IMR-90 (cell line): ENCODE data around the gene WDR90. TPM values are rescaled to one million over a fixed set of nuclear protein-coding genes. Genes with fewer than 3 reads are reported as not detected.
A peak's percentile ranks its signal among the peaks of the same experiment; 100 is the strongest.

ENCODE experiments used
- ATAC-seq: fragments of 200-7000 bp; cut with Tn5 transposase; 2 replicates; pipeline ENCODE4 v1.9.1; 2020; ENCODE audit warnings: low read depth, mild to moderate bottlenecking, moderate library complexity
- BruUV-seq: library from RNA; stranded (reverse); fragments of 400-500 nt; replicated peaks from 2 replicates; lab custom pipeline; 2021; lab: Mats Ljungman, UMichigan
- CTCF ChIA-PET: fragments of 300-600 bp; formaldehyde crosslinking; extraction: SDS; loops from one replicate; lab custom pipeline; 2021; ENCODE audit warnings: antibody characterized with exemption; lab: Yijun Ruan, JAX
- POLR2A ChIA-PET: fragments of 300-600 bp; sonication (Branson Sonifier 250); formaldehyde crosslinking; loops from one replicate; lab custom pipeline; 2022; ENCODE audit warnings: antibody characterized with exemption; ENCODE audit not compliant: unreplicated experiment; lab: Charles Lee
- DNase-seq: peaks from one replicate; pipeline ENCODE4 v3.0.0; 2013
- H2AFZ ChIP-seq: replicated peaks from 2 replicates; pipeline ENCODE3; 2013; ENCODE audit warnings: low read length, mild to moderate bottlenecking; ENCODE audit not compliant: poor library complexity
- H2AK5ac ChIP-seq: 2 replicates; pipeline ENCODE4 v1.6.1; 2013; ENCODE audit warnings: low read depth, low read length, inconsistent platforms
- H2AK9ac ChIP-seq: replicated peaks from 2 replicates; pipeline ENCODE3; 2013; ENCODE audit warnings: mild to moderate bottlenecking, low read depth, low read length, moderate library complexity; ENCODE audit not compliant: poor library complexity
- H2BK120ac ChIP-seq: 2 replicates; pipeline ENCODE4 v1.6.1; 2013; ENCODE audit warnings: low read depth, low read length, inconsistent platforms
- H2BK15ac ChIP-seq: 3 replicates; pipeline ENCODE4 v1.6.1; 2013; ENCODE audit warnings: low read depth, low read length, inconsistent platforms
- H2BK20ac ChIP-seq: 2 replicates; pipeline ENCODE4 v1.6.1; 2013; ENCODE audit warnings: low read depth, mild to moderate bottlenecking, inconsistent platforms, low read length, moderate library complexity
- H2BK5ac ChIP-seq: 2 replicates; pipeline ENCODE4 v1.6.1; 2013; ENCODE audit warnings: mild to moderate bottlenecking, low read depth, low read length, inconsistent platforms; ENCODE audit not compliant: poor library complexity, severe bottlenecking
- H3K14ac ChIP-seq: replicated peaks from 2 replicates; pipeline ENCODE4 v1.6.1; 2013; ENCODE audit warnings: low read depth, low read length, inconsistent platforms
- H3K18ac ChIP-seq: 2 replicates; pipeline ENCODE4 v1.6.1; 2013; ENCODE audit warnings: low read depth, low read length, control low read depth
- H3K23ac ChIP-seq: 2 replicates; pipeline ENCODE4 v1.6.1; 2013; ENCODE audit warnings: low read depth, low read length, inconsistent platforms
- H3K27ac ChIP-seq: 2 replicates; pipeline ENCODE4 v1.5.1; 2013; ENCODE audit warnings: mild to moderate bottlenecking, control low read depth, low read length; ENCODE audit not compliant: insufficient read depth
- H3K27me3 ChIP-seq: 2 replicates; pipeline ENCODE4 v1.6.1; 2013; ENCODE audit warnings: low read length; ENCODE audit not compliant: control insufficient read depth, insufficient read depth
- H3K36me3 ChIP-seq: 2 replicates; pipeline ENCODE4 v1.6.1; 2013; ENCODE audit warnings: low read length, mixed read lengths; ENCODE audit not compliant: control insufficient read depth, insufficient read depth
- H3K4ac ChIP-seq: 2 replicates; pipeline ENCODE4 v1.6.1; 2013; ENCODE audit warnings: low read depth, low read length, inconsistent platforms
- H3K4me1 ChIP-seq: 2 replicates; pipeline ENCODE4 v1.6.1; 2013; ENCODE audit warnings: low read length, mixed read lengths; ENCODE audit not compliant: control insufficient read depth, insufficient read depth
- H3K4me2 ChIP-seq: 2 replicates; pipeline ENCODE4 v1.6.1; 2013; ENCODE audit warnings: low read depth, mild to moderate bottlenecking, control low read depth, low read length, moderate library complexity
- H3K4me3 ChIP-seq: 2 replicates; pipeline ENCODE4 v1.5.1; 2013; ENCODE audit warnings: low read depth, mild to moderate bottlenecking, control low read depth, low read length, moderate library complexity; ENCODE audit not compliant: insufficient read depth
- H3K56ac ChIP-seq: 2 replicates; pipeline ENCODE4 v1.6.1; 2013; ENCODE audit warnings: low read length, inconsistent platforms; ENCODE audit not compliant: insufficient read depth; ENCODE audit errors: extremely low read depth
- H3K79me1 ChIP-seq, 2 experiments: 2 replicates each; pipeline ENCODE4 v1.6.1; 2013; ENCODE audit warnings: low read length in 2 of 2, inconsistent platforms in 1 of 2, low read depth in 1 of 2
- H3K9ac ChIP-seq: 2 replicates; pipeline ENCODE4 v1.6.1; 2013; ENCODE audit warnings: low read depth, low read length, control low read depth
- H3K9me1 ChIP-seq: 2 replicates; pipeline ENCODE4 v1.6.1; 2013; ENCODE audit warnings: low read length, inconsistent platforms; ENCODE audit not compliant: insufficient read depth
- H3K9me3 ChIP-seq: 2 replicates; pipeline ENCODE4 v1.6.1; 2013; ENCODE audit warnings: low read length; ENCODE audit not compliant: control insufficient read depth, insufficient read depth
- H4K20me1 ChIP-seq: 2 replicates; pipeline ENCODE4 v1.6.1; 2013; ENCODE audit warnings: low read length, inconsistent platforms; ENCODE audit not compliant: insufficient read depth
- H4K5ac ChIP-seq: 2 replicates; pipeline ENCODE4 v1.6.1; 2013; ENCODE audit warnings: mild to moderate bottlenecking, low read depth, low read length, control low read depth
- H4K8ac ChIP-seq, 2 experiments: 2 replicates each; pipeline ENCODE4 v1.6.1; 2013; ENCODE audit warnings: low read depth in 2 of 2, low read length in 2 of 2, control low read depth in 1 of 2, inconsistent platforms in 1 of 2
- H4K91ac ChIP-seq: 2 replicates; pipeline ENCODE4 v1.6.1; 2013; ENCODE audit warnings: low read depth, low read length, inconsistent platforms; ENCODE audit not compliant: insufficient read depth
- BHLHE40 ChIP-seq: fragments of 150-350 bp; IDR thresholded peaks from 2 replicates; pipeline ENCODE4 v1.6.1; 2016; ENCODE audit warnings: mild to moderate bottlenecking, low read depth, low read length
- CEBPB ChIP-seq: IDR thresholded peaks from 2 replicates; pipeline ENCODE4 v1.6.1; 2012; ENCODE audit warnings: low read depth, low read length, improper control_type of control experiment
- CHD1 ChIP-seq: IDR thresholded peaks from 2 replicates; pipeline ENCODE4 v1.6.1; 2012; ENCODE audit warnings: low read depth, low read length, improper control_type of control experiment
- FOS ChIP-seq: fragments of 150-350 bp; IDR thresholded peaks from 2 replicates; pipeline ENCODE4 v1.6.1; 2016; ENCODE audit warnings: low read depth, low read length
- MAFK ChIP-seq: IDR thresholded peaks from 2 replicates; pipeline ENCODE4 v1.6.1; 2012; ENCODE audit warnings: low read depth, low read length, improper control_type of control experiment
- MAZ ChIP-seq: IDR thresholded peaks from 2 replicates; pipeline ENCODE4 v1.6.1; 2012; ENCODE audit warnings: low read depth, mild to moderate bottlenecking, low read length, improper control_type of control experiment, moderate library complexity, borderline replicate concordance
- MXI1 ChIP-seq: IDR thresholded peaks from 2 replicates; pipeline ENCODE4 v1.6.1; 2012; ENCODE audit warnings: low read depth, mild to moderate bottlenecking, low read length, moderate library complexity, borderline replicate concordance
- POLR2A ChIP-seq: IDR thresholded peaks from 2 replicates; pipeline ENCODE4 v1.6.1; 2012; ENCODE audit warnings: mild to moderate bottlenecking, low read depth, low read length
- RFX5 ChIP-seq: IDR thresholded peaks from 2 replicates; pipeline ENCODE4 v1.8.0; 2012; ENCODE audit warnings: low read depth, mild to moderate bottlenecking, low read length, moderate library complexity
- WGBS, 2 experiments: methylation state at CpG; one replicate each; pipeline versions ENCODE4 v1.1.5 to v1.1.7; 2013; ENCODE audit warnings: missing lambda C conversion rate in 2 of 2; ENCODE audit not compliant: insufficient read length in 1 of 2; ENCODE audit errors: extremely low coverage in 2 of 2; 5-methylcytosine and 5-hydroxymethylcytosine counted together
- dilution Hi-C: fragments of 300-500 bp; cut with HindIII; formaldehyde crosslinking; loops from one replicate; pipeline ENCODE4 v1.14.3; 2018; ENCODE audit warnings: low sequenced_read_pairs; ENCODE audit not compliant: unreplicated experiment
- in situ Hi-C: fragments of 300-500 bp; cut with MboI; formaldehyde crosslinking; loops from 3 replicates; pipeline ENCODE4 v1.14.3; 2019; ENCODE audit warnings: low sequenced_read_pairs, inconsistent platforms, mixed read lengths
- intact Hi-C: fragments of 100-400 bp; cut with micrococcal nuclease; formaldehyde crosslinking; loops from 2 replicates; pipeline ENCODE4 v1.10.0; 2022
- polyA plus RNA-seq, 3 experiments: library from polyadenylated mRNA; depleted of rRNA; stranded (reverse); fragments of >200 nt; gene quantifications; 2 replicates each; pipeline ENCODE4 v1.2.3, GENCODE V29; 2012; ENCODE audit warnings: low replicate concordance in 1 of 3
- total RNA-seq: library from RNA; depleted of rRNA; stranded (reverse); fragments of >200 nt; gene quantifications from 2 replicates; pipeline ENCODE4 v1.2.3, GENCODE V29; 2012
- TF ChIP-seq, protein P1 (sequence below): fragments of 150-350 bp; IDR thresholded peaks from 2 replicates; pipeline ENCODE4 v1.6.1; 2017; ENCODE audit warnings: mild to moderate bottlenecking, antibody characterized with exemption, low read length, low read depth
- TF ChIP-seq, protein P2 (sequence below): fragments of 150-350 bp; IDR thresholded peaks from 2 replicates; pipeline ENCODE4 v1.6.1; 2016; ENCODE audit warnings: low read depth, mild to moderate bottlenecking, low read length, moderate library complexity, borderline replicate concordance

The WDR90 gene
- total and polyA plus RNA-seq, 2 of the 4 experiments (the other 2 are of a cell fraction) = 1.4 to 18.7 TPM

DNA sequence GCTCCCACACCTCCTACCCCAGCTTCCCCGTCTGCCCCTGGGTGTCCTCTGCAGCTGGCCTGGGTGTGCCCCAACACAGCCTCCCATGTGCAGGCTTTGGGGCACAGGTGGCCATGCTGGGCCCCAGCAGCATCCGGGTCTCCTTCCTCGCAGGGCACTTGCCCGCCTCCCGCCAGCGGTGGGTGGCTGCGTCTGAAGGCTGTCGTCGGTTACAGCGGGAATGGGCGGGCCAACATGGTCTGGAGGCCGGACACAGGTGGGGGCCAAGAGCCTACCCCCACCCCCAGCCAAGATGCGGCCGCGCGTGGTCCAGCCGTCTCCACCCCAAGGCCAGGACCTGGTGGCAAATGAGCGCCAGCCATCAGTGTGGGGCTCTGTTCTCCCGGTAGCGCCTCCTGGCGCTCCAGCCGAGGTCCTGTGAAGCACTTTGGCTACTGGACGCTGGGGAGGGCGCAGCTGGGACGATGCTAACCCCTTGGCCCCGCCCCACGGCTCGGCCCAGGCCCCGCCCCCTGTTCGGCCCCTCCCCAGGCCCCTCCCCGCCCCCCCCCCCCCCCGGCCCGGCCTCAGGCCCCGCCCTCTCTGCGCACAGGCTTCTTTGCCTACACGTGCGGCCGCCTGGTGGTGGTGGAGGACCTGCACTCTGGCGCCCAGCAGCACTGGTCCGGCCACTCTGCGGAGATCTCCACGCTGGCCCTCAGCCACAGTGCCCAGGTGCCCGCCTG is 11.5 kb downstream of the WDR90 start (continued):
- no peak for TF ChIP-seq POLR2A
- no peak for TF ChIP-seq MAFK

GRCh38 chr16:661184-661821 is 12.1 kb downstream of the WDR90 start:
- WGBS, 2 experiments = 66% methylated on average over 13 of the region's 35 CpGs; no CpG with 5 or more reads in 1 of the 2 experiments
- CTCF ChIA-PET = no interaction called here
- DNase-seq (no peak), ATAC-seq (no peak)
- Histone ChIP-seq H3K27me3 (no peaks in the 10 kb centered on the region), H3K23ac (no peak overlapping the region), H2BK5ac (peak overlapping the region; percentile 15), H3K4me1 (peaks cover 5% of the 10 kb centered on the region), H3K4me2 (no peak overlapping the region), H2AK9ac (peak overlapping the region; percentile 97), H3K79me1 (no peaks in the 10 kb centered on the region), H4K8ac (peak overlapping the region in 1 of 2 experiments; percentile 34; a peak in 1 of 4 replicates), H3K9ac (no peak overlapping the region), H3K27ac (no peak overlapping the region), H2AK5ac (peak overlapping the region; percentile 27; the same call in 1 of the 2 replicates), H4K91ac (no peak overlapping the region), H4K20me1 (no peaks in the 10 kb centered on the region), H3K9me3 (no peaks in the 10 kb centered on the region), H3K36me3 (peaks cover 4% of the 10 kb centered on the region), H2BK15ac (no peak overlapping the region), H2BK120ac (no peak overlapping the region), H3K14ac (no peak overlapping the region), H3K4ac (no peak overlapping the region), H2BK20ac (no peak overlapping the region), H3K56ac (no peak overlapping the region), H3K9me1 (no peaks in the 10 kb centered on the region), H3K18ac (no peak overlapping the region), H3K4me3 (no peak overlapping the region), H4K5ac (no peak overlapping the region), H2AFZ (peak overlapping the region; percentile 79)
- in situ Hi-C loops = no loop called here
- POLR2A ChIA-PET = no interaction called here
- BruUV-seq = no TSS peak
- TF ChIP-seq MAZ (no peak), CHD1 (no peak), CEBPB (no peak), MAFK (no peak), MXI1 (no peak), BHLHE40 (no peak), FOS (no peak), RFX5 (no peak)
- TF ChIP-seq, protein P1, sequence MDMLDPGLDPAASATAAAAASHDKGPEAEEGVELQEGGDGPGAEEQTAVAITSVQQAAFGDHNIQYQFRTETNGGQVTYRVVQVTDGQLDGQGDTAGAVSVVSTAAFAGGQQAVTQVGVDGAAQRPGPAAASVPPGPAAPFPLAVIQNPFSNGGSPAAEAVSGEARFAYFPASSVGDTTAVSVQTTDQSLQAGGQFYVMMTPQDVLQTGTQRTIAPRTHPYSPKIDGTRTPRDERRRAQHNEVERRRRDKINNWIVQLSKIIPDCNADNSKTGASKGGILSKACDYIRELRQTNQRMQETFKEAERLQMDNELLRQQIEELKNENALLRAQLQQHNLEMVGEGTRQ = no peak
- TF ChIP-seq, protein P2, sequence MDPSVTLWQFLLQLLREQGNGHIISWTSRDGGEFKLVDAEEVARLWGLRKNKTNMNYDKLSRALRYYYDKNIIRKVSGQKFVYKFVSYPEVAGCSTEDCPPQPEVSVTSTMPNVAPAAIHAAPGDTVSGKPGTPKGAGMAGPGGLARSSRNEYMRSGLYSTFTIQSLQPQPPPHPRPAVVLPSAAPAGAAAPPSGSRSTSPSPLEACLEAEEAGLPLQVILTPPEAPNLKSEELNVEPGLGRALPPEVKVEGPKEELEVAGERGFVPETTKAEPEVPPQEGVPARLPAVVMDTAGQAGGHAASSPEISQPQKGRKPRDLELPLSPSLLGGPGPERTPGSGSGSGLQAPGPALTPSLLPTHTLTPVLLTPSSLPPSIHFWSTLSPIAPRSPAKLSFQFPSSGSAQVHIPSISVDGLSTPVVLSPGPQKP = no peak
- dilution Hi-C loops = no loop called here
- intact Hi-C loops = loop anchor here (2.0 kb wide), 1 partner anchor 83 kb away; no protein-coding TSS in a partner anchor
